ENCODE measurements around the gene BBX. TPM values are rescaled to one million over a fixed set of nuclear protein-coding genes. Genes with fewer than 3 reads are reported as not detected.

BBX gene
- total and polyA plus RNA-seq, 2 of the 13 experiments (the other 11 are each of a cell fraction or from before 2014, with no cell fraction given) = 13.7 to 23.2 TPM

- TF ChIP-seq ZNF484 (CRISPR knock-in tag; IDR thresholded peaks at IDR 0.05; ENCODE audit: borderline replicate concordance, low read depth) (no peak), ZNF543 (CRISPR knock-in tag; IDR thresholded peaks at IDR 0.05) (no peak), HOXA9 (CRISPR knock-in tag; IDR thresholded peaks at IDR 0.05; ENCODE audit: borderline replicate concordance) (no peak), ZBTB3 (CRISPR knock-in tag; IDR thresholded peaks at IDR 0.05; ENCODE audit: borderline replicate concordance, low read depth) (no peak), TAF1 (CRISPR knock-in tag; IDR thresholded peaks at IDR 0.05) (no peak), CBFB (CRISPR knock-in tag; IDR thresholded peaks at IDR 0.05) (no peak), ZNF660 (CRISPR knock-in tag; IDR thresholded peaks at IDR 0.05; ENCODE audit: borderline replicate concordance, low read depth) (no peak), GABPB1 (CRISPR knock-in tag; IDR thresholded peaks at IDR 0.05) (peak; percentile 52), ZNF781 (CRISPR knock-in tag; IDR thresholded peaks at IDR 0.05; ENCODE audit: borderline replicate concordance, not compliant biosample characterization) (no peak), ISX (CRISPR knock-in tag; conservative IDR thresholded peaks at IDR 0.05) (no peak), SMC3 (IDR thresholded peaks at IDR 0.05; ENCODE audit: low read length) (no peak), PAWR (CRISPR knock-in tag; IDR thresholded peaks at IDR 0.05; ENCODE audit: borderline replicate concordance) (no peak), SNAI1 (CRISPR knock-in tag; IDR thresholded peaks at IDR 0.05; ENCODE audit: borderline replicate concordance) (no peak), ELF1 (CRISPR knock-in tag; IDR thresholded peaks at IDR 0.05) (peak; percentile 27; the same call in 1 of the 2 replicates), SALL2 (CRISPR knock-in tag; IDR thresholded peaks at IDR 0.05) (0 out of 2 replicates have a peak, but pooled peaks have one; percentile 29), ERF (CRISPR knock-in tag; IDR thresholded peaks at IDR 0.05) (0 out of 2 replicates have a peak, but pooled peaks have one; percentile 27), ZNF713 (CRISPR knock-in tag; IDR thresholded peaks at IDR 0.05) (no peak)
- TF ChIP-seq, protein P1, sequence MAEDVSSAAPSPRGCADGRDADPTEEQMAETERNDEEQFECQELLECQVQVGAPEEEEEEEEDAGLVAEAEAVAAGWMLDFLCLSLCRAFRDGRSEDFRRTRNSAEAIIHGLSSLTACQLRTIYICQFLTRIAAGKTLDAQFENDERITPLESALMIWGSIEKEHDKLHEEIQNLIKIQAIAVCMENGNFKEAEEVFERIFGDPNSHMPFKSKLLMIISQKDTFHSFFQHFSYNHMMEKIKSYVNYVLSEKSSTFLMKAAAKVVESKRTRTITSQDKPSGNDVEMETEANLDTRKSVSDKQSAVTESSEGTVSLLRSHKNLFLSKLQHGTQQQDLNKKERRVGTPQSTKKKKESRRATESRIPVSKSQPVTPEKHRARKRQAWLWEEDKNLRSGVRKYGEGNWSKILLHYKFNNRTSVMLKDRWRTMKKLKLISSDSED (CRISPR knock-in tag; IDR thresholded peaks at IDR 0.05) = no peak
- TF ChIP-seq, protein P2, sequence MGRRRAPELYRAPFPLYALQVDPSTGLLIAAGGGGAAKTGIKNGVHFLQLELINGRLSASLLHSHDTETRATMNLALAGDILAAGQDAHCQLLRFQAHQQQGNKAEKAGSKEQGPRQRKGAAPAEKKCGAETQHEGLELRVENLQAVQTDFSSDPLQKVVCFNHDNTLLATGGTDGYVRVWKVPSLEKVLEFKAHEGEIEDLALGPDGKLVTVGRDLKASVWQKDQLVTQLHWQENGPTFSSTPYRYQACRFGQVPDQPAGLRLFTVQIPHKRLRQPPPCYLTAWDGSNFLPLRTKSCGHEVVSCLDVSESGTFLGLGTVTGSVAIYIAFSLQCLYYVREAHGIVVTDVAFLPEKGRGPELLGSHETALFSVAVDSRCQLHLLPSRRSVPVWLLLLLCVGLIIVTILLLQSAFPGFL (CRISPR knock-in tag; IDR thresholded peaks at IDR 0.05) = no peak
- TF ChIP-seq, protein P3, sequence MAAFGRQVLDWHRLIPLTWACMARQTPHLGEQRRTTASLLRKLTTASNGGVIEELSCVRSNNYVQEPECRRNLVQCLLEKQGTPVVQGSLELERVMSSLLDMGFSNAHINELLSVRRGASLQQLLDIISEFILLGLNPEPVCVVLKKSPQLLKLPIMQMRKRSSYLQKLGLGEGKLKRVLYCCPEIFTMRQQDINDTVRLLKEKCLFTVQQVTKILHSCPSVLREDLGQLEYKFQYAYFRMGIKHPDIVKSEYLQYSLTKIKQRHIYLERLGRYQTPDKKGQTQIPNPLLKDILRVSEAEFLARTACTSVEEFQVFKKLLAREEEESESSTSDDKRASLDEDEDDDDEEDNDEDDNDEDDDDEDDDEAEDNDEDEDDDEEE (CRISPR knock-in tag; IDR thresholded peaks at IDR 0.05) = no peak
- TF ChIP-seq, protein P4, sequence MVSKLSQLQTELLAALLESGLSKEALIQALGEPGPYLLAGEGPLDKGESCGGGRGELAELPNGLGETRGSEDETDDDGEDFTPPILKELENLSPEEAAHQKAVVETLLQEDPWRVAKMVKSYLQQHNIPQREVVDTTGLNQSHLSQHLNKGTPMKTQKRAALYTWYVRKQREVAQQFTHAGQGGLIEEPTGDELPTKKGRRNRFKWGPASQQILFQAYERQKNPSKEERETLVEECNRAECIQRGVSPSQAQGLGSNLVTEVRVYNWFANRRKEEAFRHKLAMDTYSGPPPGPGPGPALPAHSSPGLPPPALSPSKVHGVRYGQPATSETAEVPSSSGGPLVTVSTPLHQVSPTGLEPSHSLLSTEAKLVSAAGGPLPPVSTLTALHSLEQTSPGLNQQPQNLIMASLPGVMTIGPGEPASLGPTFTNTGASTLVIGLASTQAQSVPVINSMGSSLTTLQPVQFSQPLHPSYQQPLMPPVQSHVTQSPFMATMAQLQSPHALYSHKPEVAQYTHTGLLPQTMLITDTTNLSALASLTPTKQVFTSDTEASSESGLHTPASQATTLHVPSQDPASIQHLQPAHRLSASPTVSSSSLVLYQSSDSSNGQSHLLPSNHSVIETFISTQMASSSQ (IDR thresholded peaks at IDR 0.05; ENCODE audit: low read depth) = peak; percentile 79
- TF ChIP-seq, protein P4 (CRISPR knock-in tag; IDR thresholded peaks at IDR 0.05; ENCODE audit: borderline replicate concordance) = peak; percentile 74
Observed at GRCh38 chr3:107598926-107599771, 76.4 kb downstream of the BBX start (continued).
